Neuronal stem cell (in vitro differentiated cells): ENCODE data around the gene PLPP4.

Experiments
- DNase-seq: peaks from one replicate; pipeline ENCODE4 v3.0.0-alpha.2; 2013; ENCODE audit warnings: low spot score
- H2AFZ ChIP-seq: one replicate; pipeline ENCODE4 v1.6.1; 2013; ENCODE audit warnings: mild to moderate bottlenecking, low read length, inconsistent platforms
- H2AK5ac ChIP-seq: 2 replicates; pipeline ENCODE4 v1.6.1; 2013; ENCODE audit warnings: low read depth, mild to moderate bottlenecking, inconsistent platforms, low read length, moderate library complexity, mixed read lengths
- H2BK120ac ChIP-seq: 2 replicates; pipeline ENCODE4 v1.6.1; 2013; ENCODE audit warnings: low read depth, mild to moderate bottlenecking, inconsistent platforms, low read length, moderate library complexity, mixed read lengths
- H2BK12ac ChIP-seq: one replicate; pipeline ENCODE4 v1.6.1; 2013; ENCODE audit warnings: low read length, inconsistent platforms
- H2BK15ac ChIP-seq: 2 replicates; pipeline ENCODE4 v1.6.1; 2013; ENCODE audit warnings: mild to moderate bottlenecking, low read length, inconsistent platforms, mixed read lengths
- H2BK5ac ChIP-seq: one replicate; pipeline ENCODE4 v1.6.1; 2013; ENCODE audit warnings: inconsistent platforms, mild to moderate bottlenecking, low read length, moderate library complexity
- H3K14ac ChIP-seq: one replicate; pipeline ENCODE4 v1.6.1; 2013; ENCODE audit warnings: low read length, inconsistent platforms
- H3K18ac ChIP-seq: 2 replicates; pipeline ENCODE4 v1.6.1; 2013; ENCODE audit warnings: low read length, inconsistent platforms
- H3K23ac ChIP-seq: 2 replicates; pipeline ENCODE4 v1.6.1; 2013; ENCODE audit warnings: low read depth, mild to moderate bottlenecking, mixed read lengths, low read length, inconsistent platforms; ENCODE audit not compliant: poor library complexity
- H3K27ac ChIP-seq: replicated peaks from 3 replicates; pipeline ENCODE4 v1.5.1; 2013; ENCODE audit warnings: low read length, inconsistent platforms
- H3K27me3 ChIP-seq, 3 experiments: 2 replicates each; pipeline ENCODE4 v1.6.1; 2013; ENCODE audit warnings: low read length in 3 of 3, mild to moderate bottlenecking in 2 of 3, inconsistent platforms in 1 of 3, low read depth in 1 of 3, mixed read lengths in 1 of 3, moderate library complexity in 1 of 3; ENCODE audit not compliant: control insufficient read depth in 3 of 3, insufficient read depth in 3 of 3
- H3K36me3 ChIP-seq, 2 donors: replicated peaks in 1 of 2; 2 replicates each; pipeline ENCODE4 v1.6.1; 2013; ENCODE audit warnings: low read length in 2 of 2; ENCODE audit not compliant: control insufficient read depth in 2 of 2, insufficient read depth in 2 of 2
- H3K4ac ChIP-seq: 2 replicates; pipeline ENCODE4 v1.6.1; 2013; ENCODE audit warnings: inconsistent platforms, mild to moderate bottlenecking, low read length, moderate library complexity
- H3K4me1 ChIP-seq, 2 donors: 1 replicate in 1 of 2; 2 replicates in 1 of 2; pipeline ENCODE4 v1.6.1; 2013; ENCODE audit warnings: low read length in 2 of 2, low read depth in 1 of 2; ENCODE audit not compliant: control insufficient read depth in 2 of 2, insufficient read depth in 1 of 2
- H3K4me2 ChIP-seq: one replicate; pipeline ENCODE4 v1.6.1; 2013; ENCODE audit warnings: mild to moderate bottlenecking, low read length, inconsistent platforms; ENCODE audit not compliant: insufficient read depth, poor library complexity, severe bottlenecking
- H3K4me3 ChIP-seq, 2 donors: 2 replicates each; pipeline ENCODE4 v1.5.1; 2013; ENCODE audit warnings: low read length in 2 of 2, mild to moderate bottlenecking in 2 of 2, inconsistent platforms in 1 of 2, moderate library complexity in 1 of 2
- H3K79me1 ChIP-seq: one replicate; pipeline ENCODE4 v1.6.1; 2013; ENCODE audit warnings: low read depth, mild to moderate bottlenecking, inconsistent platforms, low read length, moderate library complexity
- H3K9ac ChIP-seq: one replicate; pipeline ENCODE4 v1.6.1; 2013; ENCODE audit warnings: mild to moderate bottlenecking, low read depth, low read length, inconsistent platforms; ENCODE audit not compliant: poor library complexity
- H3K9me3 ChIP-seq, 2 donors: replicated peaks in 1 of 2; 2 replicates each; pipeline versions ENCODE3 to v1.6.1; 2013; ENCODE audit warnings: low read length in 2 of 2, mild to moderate bottlenecking in 2 of 2, inconsistent platforms in 1 of 2, low read depth in 1 of 2, mixed read lengths in 1 of 2, moderate library complexity in 1 of 2; ENCODE audit not compliant: control insufficient read depth in 2 of 2, insufficient read depth in 1 of 2
- H4K8ac ChIP-seq: one replicate; pipeline ENCODE4 v1.6.1; 2013; ENCODE audit warnings: low read depth, mild to moderate bottlenecking, inconsistent platforms, low read length, moderate library complexity
- H4K91ac ChIP-seq: one replicate; pipeline ENCODE4 v1.6.1; 2013; ENCODE audit warnings: low read length, low read depth, mild to moderate bottlenecking, inconsistent platforms; ENCODE audit not compliant: poor library complexity
- WGBS, 2 donors: extraction: QIAGEN DNeasy Blood & Tissue Kit; methylation state at CpG; one replicate each; pipeline ENCODE4 v1.1.7; 2013; ENCODE audit warnings: missing lambda C conversion rate in 2 of 2, mixed read lengths in 1 of 2; ENCODE audit not compliant: insufficient read length in 2 of 2, insufficient replicate concordance in 1 of 2; ENCODE audit errors: extremely low coverage in 2 of 2; 5-methylcytosine and 5-hydroxymethylcytosine counted together

PLPP4 gene

DNA sequence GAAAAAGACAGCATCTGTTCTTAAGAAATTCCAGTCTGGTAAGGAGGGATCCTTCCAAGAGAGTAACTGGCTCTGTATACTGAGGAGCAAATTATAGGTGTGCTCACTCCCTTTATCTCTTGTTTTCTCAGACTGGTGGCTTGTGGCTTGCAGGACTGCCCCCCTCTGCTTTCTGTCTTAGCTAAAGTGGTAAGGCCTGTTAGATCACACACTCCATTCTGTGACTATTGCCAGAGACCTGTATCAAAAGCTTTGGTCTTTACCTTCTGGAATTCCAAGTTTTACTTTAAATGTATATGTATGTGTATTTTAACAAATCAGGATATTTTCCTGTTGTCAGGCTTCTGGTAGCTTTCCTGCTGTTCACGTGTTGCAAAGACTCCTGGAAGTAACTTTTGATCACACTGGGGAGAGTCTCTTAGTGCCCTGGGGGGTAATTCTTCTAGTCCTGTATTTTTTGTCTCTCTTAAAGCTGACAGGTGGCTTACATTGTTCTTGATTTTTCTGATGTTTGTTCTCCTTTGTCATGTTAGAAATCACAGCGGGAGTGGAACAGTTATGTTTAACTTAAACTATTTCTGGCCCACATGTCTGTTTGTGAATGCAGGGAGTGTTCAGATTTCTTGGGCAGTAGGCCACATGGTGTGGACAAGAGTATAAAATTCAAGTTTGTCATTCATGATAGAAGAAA, 99.0 kb downstream of the PLPP4 start:
- Histone ChIP-seq H3K36me3 (no peaks in the 10 kb centered on the region), H3K79me1 (no peaks in the 10 kb centered on the region), H3K27me3 (no peaks in the 10 kb centered on the region), H3K9me3 (peaks cover 0 to 4% of the 10 kb centered on the region in 2 donors), H3K4me2 (no peak overlapping the region), H3K18ac (no peak overlapping the region), H2AK5ac (no peak overlapping the region), H4K8ac (no peak overlapping the region), H2BK5ac (no peak overlapping the region), H4K91ac (no peak overlapping the region), H3K23ac (no peak overlapping the region), H3K4ac (no peak overlapping the region), H2BK120ac (no peak overlapping the region), H2BK12ac (no peak overlapping the region), H3K4me3 (no peak overlapping the region), H3K9ac (no peak overlapping the region), H3K14ac (no peak overlapping the region), H2AFZ (no peak overlapping the region), H3K27ac (no peak overlapping the region), H3K4me1 (peaks cover 0 to 10% of the 10 kb centered on the region in 2 donors), H2BK15ac (no peak overlapping the region)
- no peak for DNase-seq
- no CpG with 5 or more reads among the region's 2 CpGs for WGBS, 2 donors

DNA sequence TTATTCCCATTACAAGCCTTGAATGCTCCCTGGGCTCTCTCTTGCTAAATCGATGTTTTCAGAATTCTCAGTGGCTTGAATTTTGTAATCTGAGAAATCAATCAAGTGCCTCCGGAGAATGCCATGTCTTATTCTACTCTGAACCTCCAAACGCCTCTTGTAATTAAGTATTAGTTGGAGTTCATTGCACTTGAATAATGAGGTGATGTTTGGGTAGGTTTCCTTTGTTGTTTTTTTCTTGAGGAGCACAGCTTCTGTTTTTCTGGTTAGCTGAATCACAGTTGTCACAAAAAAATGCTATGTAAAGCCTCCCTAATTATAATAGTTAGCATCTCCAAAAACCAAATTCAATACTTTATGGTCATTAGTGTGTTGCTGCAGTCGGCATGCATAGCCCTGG, 100.3 kb downstream of the PLPP4 start:
- no peak overlapping the region for H4K8ac ChIP-seq
- no peaks in the 10 kb centered on the region for H3K36me3 ChIP-seq
- peak overlapping the region; percentile 75 for H3K27ac ChIP-seq
- H3K4ac ChIP-seq, result no peak overlapping the region
- H3K18ac ChIP-seq, result no peak overlapping the region
- peak; percentile 59 for DNase-seq
- WGBS, 2 donors, result no CpG with 5 or more reads among the region's 4 CpGs
- H3K14ac ChIP-seq, result no peak overlapping the region
- no peak overlapping the region for H4K91ac ChIP-seq
- H3K79me1 ChIP-seq, result no peaks in the 10 kb centered on the region
- H2AK5ac ChIP-seq, result no peak overlapping the region
- no peaks in the 10 kb centered on the region for H3K27me3 ChIP-seq
- no peak overlapping the region for H2BK12ac ChIP-seq
- H3K4me3 ChIP-seq, result no peak overlapping the region
- peak overlapping the region; percentile 40 for H3K4me2 ChIP-seq
- H2BK5ac ChIP-seq, result no peak overlapping the region
- peaks cover 0 to 10% of the 10 kb centered on the region in 2 donors for H3K4me1 ChIP-seq
- no peak overlapping the region for H2BK15ac ChIP-seq
- H3K9me3 ChIP-seq, result peaks cover 0 to 4% of the 10 kb centered on the region in 2 donors
- H3K9ac ChIP-seq, result no peak overlapping the region
- no peak overlapping the region for H2BK120ac ChIP-seq
- no peak overlapping the region for H2AFZ ChIP-seq
- H3K23ac ChIP-seq, result no peak overlapping the region

DNA sequence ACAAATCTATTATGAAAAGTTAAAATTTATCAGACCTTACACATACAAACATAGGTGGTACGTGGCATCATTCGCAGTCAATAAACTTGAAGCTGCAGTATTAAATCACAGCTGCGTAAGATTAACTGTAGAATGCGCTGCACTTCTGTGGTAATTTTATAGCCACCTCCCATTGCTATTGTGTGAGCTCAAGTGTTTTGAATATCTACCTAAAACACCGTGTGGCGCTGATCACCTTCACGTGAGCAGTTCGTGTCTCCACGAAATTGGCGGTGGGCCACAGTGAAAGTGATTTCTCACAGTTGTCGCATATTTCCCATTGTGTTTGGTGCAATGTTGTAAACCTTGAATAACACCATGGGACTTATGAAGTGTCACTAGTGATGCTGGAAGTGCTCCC, 102.8 kb downstream of the PLPP4 start:
- Histone ChIP-seq H3K9me3 (no peaks in the 10 kb centered on the region), H3K4me1 (peaks cover 0 to 10% of the 10 kb centered on the region in 2 donors), H3K36me3 (no peaks in the 10 kb centered on the region), H3K14ac (no peak overlapping the region), H3K18ac (no peak overlapping the region), H3K27ac (no peak overlapping the region), H4K91ac (no peak overlapping the region), H3K23ac (no peak overlapping the region), H3K79me1 (no peaks in the 10 kb centered on the region), H2AK5ac (peak overlapping the region; percentile 73), H2AFZ (no peak overlapping the region), H3K4ac (no peak overlapping the region), H4K8ac (no peak overlapping the region), H3K4me2 (no peak overlapping the region), H3K4me3 (no peak overlapping the region), H2BK5ac (no peak overlapping the region), H2BK15ac (no peak overlapping the region), H3K9ac (no peak overlapping the region), H2BK120ac (no peak overlapping the region), H2BK12ac (no peak overlapping the region), H3K27me3 (no peaks in the 10 kb centered on the region)
- WGBS, 2 donors, result no CpG with 5 or more reads among the region's 11 CpGs
- DNase-seq, result no peak

DNA sequence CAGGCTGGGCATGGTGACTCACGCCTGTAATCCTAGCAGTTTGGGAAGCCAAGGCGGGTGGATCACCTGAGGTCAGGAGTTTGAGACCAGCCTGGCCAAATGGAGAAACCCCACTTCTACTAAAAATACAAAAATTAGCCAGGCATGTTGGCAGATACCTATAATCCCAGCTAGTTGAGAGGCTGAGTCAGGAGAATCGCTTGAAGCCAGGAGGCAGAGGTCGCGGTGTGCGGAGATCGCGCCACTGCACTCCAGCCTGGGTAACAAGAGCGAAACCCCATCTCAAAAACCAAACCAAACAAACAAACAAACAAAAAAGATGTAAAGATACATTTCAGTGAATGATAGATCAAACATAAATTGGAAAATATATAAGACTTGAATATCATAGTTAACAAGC, 105.9 kb downstream of the PLPP4 start:
- no peak for DNase-seq
- Histone ChIP-seq H3K4me2 (no peak overlapping the region), H3K18ac (no peak overlapping the region), H3K14ac (no peak overlapping the region), H3K9me3 (no peaks in the 10 kb centered on the region), H3K4me3 (no peak overlapping the region), H2BK12ac (no peak overlapping the region), H3K27me3 (no peaks in the 10 kb centered on the region), H2BK120ac (no peak overlapping the region), H2AFZ (no peak overlapping the region), H4K8ac (no peak overlapping the region), H3K9ac (no peak overlapping the region), H2BK5ac (no peak overlapping the region), H3K4me1 (no peaks in the 10 kb centered on the region), H3K23ac (no peak overlapping the region), H2AK5ac (no peak overlapping the region), H3K79me1 (no peaks in the 10 kb centered on the region), H3K27ac (no peak overlapping the region), H3K4ac (no peak overlapping the region), H2BK15ac (no peak overlapping the region), H4K91ac (no peak overlapping the region), H3K36me3 (no peaks in the 10 kb centered on the region)
- no CpG with 5 or more reads among the region's 9 CpGs for WGBS, 2 donors
